ENCODE measurements around the gene COL18A1.

DNA sequence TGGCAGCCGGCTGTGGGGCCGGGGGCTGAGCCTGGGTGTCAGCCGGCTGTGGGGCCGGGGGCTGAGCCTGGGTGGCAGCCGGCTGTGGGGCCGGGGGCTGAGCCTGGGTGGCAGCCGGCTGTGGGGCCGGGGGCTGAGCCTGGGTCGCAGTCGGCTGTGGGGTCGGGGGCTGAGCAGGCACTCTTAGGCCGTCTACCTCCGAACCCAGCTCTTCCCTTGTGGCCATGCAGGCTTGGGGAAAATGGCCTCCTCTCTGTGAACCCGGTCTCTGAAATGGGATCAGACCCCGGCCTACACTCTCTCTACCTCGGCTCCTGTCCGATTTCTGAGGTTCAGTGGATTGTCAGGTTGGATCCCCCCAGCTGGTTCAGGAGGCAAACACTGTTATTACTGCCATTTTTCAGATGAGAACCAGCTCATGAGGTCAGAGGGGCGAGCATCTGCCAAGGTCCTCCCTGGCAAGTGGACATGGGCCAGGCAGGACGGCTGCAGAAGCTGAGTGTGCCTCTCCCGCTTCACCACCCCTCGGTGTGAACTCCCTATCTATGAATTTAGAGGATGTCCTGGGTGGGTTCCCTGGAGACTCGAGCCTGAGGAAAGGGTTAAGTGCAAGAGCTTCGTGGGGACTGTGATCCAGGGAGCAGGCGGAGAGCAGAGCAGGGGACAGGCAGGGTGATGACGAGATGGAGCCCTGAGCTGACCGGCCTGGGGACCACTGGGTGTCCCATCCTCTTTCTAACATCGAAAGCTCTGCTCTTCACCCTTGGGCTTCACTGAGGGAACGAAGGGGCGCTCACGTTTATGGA is 10.9 kb upstream of the COL18A1 start:
- TF ChIP-seq POLR2A (IDR thresholded peaks at IDR 0.05): no peak
- TF ChIP-seq, protein P1, sequence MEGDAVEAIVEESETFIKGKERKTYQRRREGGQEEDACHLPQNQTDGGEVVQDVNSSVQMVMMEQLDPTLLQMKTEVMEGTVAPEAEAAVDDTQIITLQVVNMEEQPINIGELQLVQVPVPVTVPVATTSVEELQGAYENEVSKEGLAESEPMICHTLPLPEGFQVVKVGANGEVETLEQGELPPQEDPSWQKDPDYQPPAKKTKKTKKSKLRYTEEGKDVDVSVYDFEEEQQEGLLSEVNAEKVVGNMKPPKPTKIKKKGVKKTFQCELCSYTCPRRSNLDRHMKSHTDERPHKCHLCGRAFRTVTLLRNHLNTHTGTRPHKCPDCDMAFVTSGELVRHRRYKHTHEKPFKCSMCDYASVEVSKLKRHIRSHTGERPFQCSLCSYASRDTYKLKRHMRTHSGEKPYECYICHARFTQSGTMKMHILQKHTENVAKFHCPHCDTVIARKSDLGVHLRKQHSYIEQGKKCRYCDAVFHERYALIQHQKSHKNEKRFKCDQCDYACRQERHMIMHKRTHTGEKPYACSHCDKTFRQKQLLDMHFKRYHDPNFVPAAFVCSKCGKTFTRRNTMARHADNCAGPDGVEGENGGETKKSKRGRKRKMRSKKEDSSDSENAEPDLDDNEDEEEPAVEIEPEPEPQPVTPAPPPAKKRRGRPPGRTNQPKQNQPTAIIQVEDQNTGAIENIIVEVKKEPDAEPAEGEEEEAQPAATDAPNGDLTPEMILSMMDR (IDR thresholded peaks at IDR 0.05): no peak
